ENCODE measurements around the gene REM2. TPM values are rescaled to one million over a fixed set of nuclear protein-coding genes. Genes with fewer than 3 reads are reported as not detected.

REM2 gene
- total RNA-seq, 4 donors from 2014 or later: 0.83 to 1.6 TPM; not detected in 2

DNA sequence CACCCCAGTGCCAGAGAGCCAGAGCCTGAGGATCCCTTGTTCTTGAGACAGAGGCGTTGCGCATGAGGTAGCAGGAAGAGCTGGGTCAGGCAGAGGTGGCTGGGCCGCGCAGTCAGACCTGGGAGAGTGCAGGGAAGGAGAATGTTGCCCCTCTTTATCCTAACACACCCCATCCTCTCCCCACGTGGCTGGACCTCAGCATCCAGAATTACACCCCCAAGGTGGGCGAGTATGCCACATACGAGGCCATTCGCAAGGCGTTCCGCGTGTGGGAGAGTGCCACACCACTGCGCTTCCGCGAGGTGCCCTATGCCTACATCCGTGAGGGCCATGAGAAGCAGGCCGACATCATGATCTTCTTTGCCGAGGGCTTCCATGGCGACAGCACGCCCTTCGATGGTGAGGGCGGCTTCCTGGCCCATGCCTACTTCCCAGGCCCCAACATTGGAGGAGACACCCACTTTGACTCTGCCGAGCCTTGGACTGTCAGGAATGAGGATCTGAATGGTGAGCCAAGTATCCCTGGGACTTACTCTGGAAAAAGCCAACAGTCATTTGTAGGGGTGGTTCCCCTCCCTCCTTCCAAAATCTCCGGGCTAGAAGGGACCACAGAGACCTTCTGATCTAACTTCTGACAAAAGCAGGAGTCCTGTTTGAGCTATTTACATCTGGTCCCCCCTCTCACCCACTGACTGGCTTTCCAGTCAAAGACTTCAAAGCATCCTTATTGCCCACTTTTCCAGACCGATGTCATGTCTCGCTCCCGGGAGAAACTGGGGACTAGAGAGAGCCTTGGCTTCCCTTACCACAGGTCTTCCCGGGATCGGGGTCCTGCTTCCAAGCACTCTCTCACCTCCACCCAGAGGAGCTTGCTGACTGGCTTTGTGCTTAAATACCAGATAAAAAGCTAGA is 40.6 kb upstream of the REM2 start:
- Histone ChIP-seq H3K9me3 (no peaks in the 10 kb centered on the region), H3K27ac (peak overlapping the region; percentile 96 to 100), H3K36me3 (no peaks in the 10 kb centered on the region), H3K4me1 (peaks cover 23 to 49% of the 10 kb centered on the region in 2 donors), H3K27me3 (no peaks in the 10 kb centered on the region), H3K4me3 (no peak overlapping the region)
- intact Hi-C loops (cut with DNase I; ENCODE audit: low total_unique reads): no loop called here
- TF ChIP-seq POLR2A (IDR thresholded peaks at IDR 0.05): no peak
- TF ChIP-seq, protein P1, sequence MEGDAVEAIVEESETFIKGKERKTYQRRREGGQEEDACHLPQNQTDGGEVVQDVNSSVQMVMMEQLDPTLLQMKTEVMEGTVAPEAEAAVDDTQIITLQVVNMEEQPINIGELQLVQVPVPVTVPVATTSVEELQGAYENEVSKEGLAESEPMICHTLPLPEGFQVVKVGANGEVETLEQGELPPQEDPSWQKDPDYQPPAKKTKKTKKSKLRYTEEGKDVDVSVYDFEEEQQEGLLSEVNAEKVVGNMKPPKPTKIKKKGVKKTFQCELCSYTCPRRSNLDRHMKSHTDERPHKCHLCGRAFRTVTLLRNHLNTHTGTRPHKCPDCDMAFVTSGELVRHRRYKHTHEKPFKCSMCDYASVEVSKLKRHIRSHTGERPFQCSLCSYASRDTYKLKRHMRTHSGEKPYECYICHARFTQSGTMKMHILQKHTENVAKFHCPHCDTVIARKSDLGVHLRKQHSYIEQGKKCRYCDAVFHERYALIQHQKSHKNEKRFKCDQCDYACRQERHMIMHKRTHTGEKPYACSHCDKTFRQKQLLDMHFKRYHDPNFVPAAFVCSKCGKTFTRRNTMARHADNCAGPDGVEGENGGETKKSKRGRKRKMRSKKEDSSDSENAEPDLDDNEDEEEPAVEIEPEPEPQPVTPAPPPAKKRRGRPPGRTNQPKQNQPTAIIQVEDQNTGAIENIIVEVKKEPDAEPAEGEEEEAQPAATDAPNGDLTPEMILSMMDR (IDR thresholded peaks at IDR 0.05): no peak
- DNase-seq: no peak

DNA sequence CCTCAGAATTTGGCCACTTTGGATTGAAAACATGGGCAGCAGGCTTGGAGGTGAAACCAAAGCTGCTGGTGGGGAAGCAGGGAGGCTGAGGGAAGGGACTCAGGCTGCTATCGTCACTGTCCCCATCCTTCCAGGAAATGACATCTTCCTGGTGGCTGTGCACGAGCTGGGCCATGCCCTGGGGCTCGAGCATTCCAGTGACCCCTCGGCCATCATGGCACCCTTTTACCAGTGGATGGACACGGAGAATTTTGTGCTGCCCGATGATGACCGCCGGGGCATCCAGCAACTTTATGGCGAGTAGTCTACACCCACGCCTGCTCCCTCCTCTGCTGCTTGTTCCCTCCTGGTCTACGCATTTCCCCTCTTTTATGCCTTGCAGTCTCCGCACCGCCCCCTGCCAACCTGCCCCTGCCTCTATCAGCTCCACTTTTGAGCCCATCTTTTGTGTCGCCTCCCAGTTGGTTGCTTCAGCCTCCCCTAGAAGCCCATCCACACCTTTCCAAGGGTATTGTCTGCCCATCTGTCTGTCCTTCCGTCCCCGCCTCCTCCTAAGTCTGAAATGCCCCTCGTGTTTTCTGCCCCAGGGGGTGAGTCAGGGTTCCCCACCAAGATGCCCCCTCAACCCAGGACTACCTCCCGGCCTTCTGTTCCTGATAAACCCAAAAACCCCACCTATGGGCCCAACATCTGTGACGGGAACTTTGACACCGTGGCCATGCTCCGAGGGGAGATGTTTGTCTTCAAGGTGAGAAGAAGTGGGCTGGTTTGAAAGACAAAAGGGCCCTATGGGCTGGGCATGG is 39.7 kb upstream of the REM2 start:
- no peak for DNase-seq
- peak overlapping the region; percentile 96 to 100 for H3K27ac ChIP-seq
- H3K9me3 ChIP-seq: no peaks in the 10 kb centered on the region
- intact Hi-C loops (cut with DNase I; ENCODE audit: low total_unique reads): no loop called here
- no peaks in the 10 kb centered on the region for H3K36me3 ChIP-seq
- H3K4me1 ChIP-seq: peaks cover 23 to 58% of the 10 kb centered on the region in 2 donors
- no peaks in the 10 kb centered on the region for H3K27me3 ChIP-seq
- no peak overlapping the region for H3K4me3 ChIP-seq
- TF ChIP-seq, protein P1 (IDR thresholded peaks at IDR 0.05): no peak
- no peak for TF ChIP-seq POLR2A (IDR thresholded peaks at IDR 0.05)

DNA sequence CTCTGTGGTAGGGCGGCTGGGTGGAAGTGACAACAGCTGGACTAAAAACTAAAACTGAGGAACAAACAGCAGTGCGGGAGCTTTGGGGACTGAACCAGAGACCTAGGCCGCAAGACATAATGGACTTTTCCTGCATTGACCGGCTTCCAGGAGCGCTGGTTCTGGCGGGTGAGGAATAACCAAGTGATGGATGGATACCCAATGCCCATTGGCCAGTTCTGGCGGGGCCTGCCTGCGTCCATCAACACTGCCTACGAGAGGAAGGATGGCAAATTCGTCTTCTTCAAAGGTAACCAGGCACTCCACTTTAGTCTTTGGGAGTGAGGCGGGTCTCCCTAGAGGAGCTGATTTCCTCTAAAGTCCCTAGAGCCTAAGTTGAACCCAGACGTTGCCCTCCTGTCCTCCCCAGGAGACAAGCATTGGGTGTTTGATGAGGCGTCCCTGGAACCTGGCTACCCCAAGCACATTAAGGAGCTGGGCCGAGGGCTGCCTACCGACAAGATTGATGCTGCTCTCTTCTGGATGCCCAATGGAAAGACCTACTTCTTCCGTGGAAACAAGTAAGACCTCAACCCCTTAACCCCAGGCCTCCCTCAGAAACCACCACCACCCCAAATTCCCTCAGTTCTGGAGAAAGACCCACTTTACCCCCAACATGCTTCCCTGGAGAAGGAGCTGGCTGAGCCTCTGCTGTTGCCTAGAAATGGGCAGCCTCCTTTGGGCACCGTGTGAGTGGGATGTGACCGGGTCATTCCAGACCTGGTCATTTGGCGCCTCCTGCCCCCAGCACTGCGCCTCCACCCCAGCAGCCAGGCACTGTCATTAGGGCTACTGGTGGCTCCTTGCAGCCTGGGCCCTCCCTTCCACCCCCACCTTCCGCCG is 38.6 kb upstream of the REM2 start:
- intact Hi-C loops (cut with DNase I; ENCODE audit: low total_unique reads): no loop called here
- Histone ChIP-seq H3K27me3 (no peaks in the 10 kb centered on the region), H3K9me3 (no peaks in the 10 kb centered on the region), H3K36me3 (no peaks in the 10 kb centered on the region), H3K27ac (peak overlapping the region; percentile 96 to 100), H3K4me3 (no peak overlapping the region), H3K4me1 (peaks cover 23 to 55% of the 10 kb centered on the region in 2 donors)
- TF ChIP-seq, protein P1 (IDR thresholded peaks at IDR 0.05): no peak
- TF ChIP-seq POLR2A (IDR thresholded peaks at IDR 0.05): no peak
- DNase-seq: no peak

DNA sequence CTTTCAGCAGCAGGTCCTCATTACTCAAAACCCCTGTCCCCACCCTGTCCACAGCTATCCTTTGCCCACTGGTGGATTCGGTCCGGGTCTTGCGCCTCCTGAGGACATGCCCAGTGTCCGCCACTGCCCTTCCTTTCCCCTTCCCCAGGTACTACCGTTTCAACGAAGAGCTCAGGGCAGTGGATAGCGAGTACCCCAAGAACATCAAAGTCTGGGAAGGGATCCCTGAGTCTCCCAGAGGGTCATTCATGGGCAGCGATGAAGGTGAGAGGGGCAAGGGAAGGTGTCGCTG is 38.0 kb upstream of the REM2 start:
- H3K27me3 ChIP-seq: no peaks in the 10 kb centered on the region

More for the DNA sequence above, 38.0 kb upstream of the REM2 start:
- Histone ChIP-seq H3K4me3 (no peak overlapping the region), H3K36me3 (no peaks in the 10 kb centered on the region), H3K9me3 (no peaks in the 10 kb centered on the region), H3K4me1 (peaks cover 23 to 58% of the 10 kb centered on the region in 2 donors), H3K27ac (peak overlapping the region; percentile 96 to 100)
- TF ChIP-seq, protein P1 (IDR thresholded peaks at IDR 0.05): no peak
- no peak for TF ChIP-seq POLR2A (IDR thresholded peaks at IDR 0.05)
- DNase-seq: no peak
- intact Hi-C loops (cut with DNase I; ENCODE audit: low total_unique reads): no loop called here
